Liver (tissue), 9 donors: ENCODE measurements around the gene EAF1. TPM values are rescaled to one million over a fixed set of nuclear protein-coding genes. Genes with fewer than 3 reads are reported as not detected.
A peak's percentile ranks its signal among the peaks of the same experiment; 100 is the strongest.

Experiments used
- DNase-seq: peaks from one replicate; pipeline ENCODE4 v3.0.0-alpha.2; 2017; ENCODE audit warnings: low spot score
- H3K27ac ChIP-seq, 2 donors: one replicate each; pipeline ENCODE4 v1.7.0; 2013; ENCODE audit warnings: inconsistent platforms in 2 of 2, low read length in 2 of 2, control low read depth in 1 of 2, low read depth in 1 of 2, mild to moderate bottlenecking in 1 of 2
- H3K27me3 ChIP-seq, 4 donors: one replicate each; pipeline versions ENCODE4 v1.6.1 to v1.7.0; 2013; ENCODE audit warnings: low read length in 3 of 4, inconsistent platforms in 1 of 4, mild to moderate bottlenecking in 1 of 4, moderate library complexity in 1 of 4; ENCODE audit not compliant: control insufficient read depth in 4 of 4, insufficient read depth in 4 of 4
- H3K36me3 ChIP-seq, 4 donors: one replicate each; pipeline versions ENCODE4 v1.6.1 to v1.7.0; 2013; ENCODE audit warnings: low read length in 3 of 4, mild to moderate bottlenecking in 3 of 4, low read depth in 1 of 4, moderate library complexity in 1 of 4; ENCODE audit not compliant: control insufficient read depth in 4 of 4, insufficient read depth in 3 of 4
- H3K4me1 ChIP-seq, 4 donors: one replicate each; pipeline versions ENCODE4 v1.6.1 to v1.7.0; 2013; ENCODE audit warnings: low read length in 3 of 4, mild to moderate bottlenecking in 3 of 4, moderate library complexity in 1 of 4; ENCODE audit not compliant: control insufficient read depth in 4 of 4, insufficient read depth in 4 of 4
- H3K4me3 ChIP-seq, 3 donors: one replicate each; pipeline versions ENCODE4 v1.6.1 to v1.7.0; 2013; ENCODE audit warnings: low read length in 3 of 3, control low read depth in 1 of 3, low read depth in 1 of 3, mild to moderate bottlenecking in 1 of 3
- H3K9ac ChIP-seq, 2 donors: one replicate each; pipeline ENCODE4 v1.7.0; 2013; ENCODE audit warnings: low read length in 2 of 2, mild to moderate bottlenecking in 2 of 2, moderate library complexity in 2 of 2, control low read depth in 1 of 2, low read depth in 1 of 2
- H3K9me3 ChIP-seq, 4 donors: one replicate each; pipeline versions ENCODE4 v1.6.1 to v1.7.0; 2013; ENCODE audit warnings: low read length in 3 of 4; ENCODE audit not compliant: control insufficient read depth in 4 of 4
- CTCF ChIP-seq: fragments of 150-350 bp; IDR thresholded peaks from 2 replicates; pipeline ENCODE4 v1.5.1; 2017; ENCODE audit warnings: improper control_type of control experiment, low read depth, low read length; ENCODE audit not compliant: missing input control
- EGR1 ChIP-seq, 2 donors: IDR thresholded peaks; 2 replicates each; pipeline ENCODE4 v1.6.1; 2016 to 2018; ENCODE audit warnings: antibody characterized with exemption in 2 of 2, low read depth in 2 of 2
- GABPA ChIP-seq, 2 donors: IDR thresholded peaks in 1 of 2; conservative IDR thresholded peaks in 1 of 2; 2 replicates each; pipeline ENCODE4 v1.6.1; 2016; ENCODE audit warnings: antibody characterized with exemption in 2 of 2, mild to moderate bottlenecking in 1 of 2, moderate library complexity in 1 of 2
- HNF4G ChIP-seq: IDR thresholded peaks from 2 replicates; pipeline ENCODE4 v1.6.1; 2016; ENCODE audit warnings: antibody characterized with exemption
- JUND ChIP-seq, 2 donors: IDR thresholded peaks; 2 replicates each; pipeline ENCODE4 v1.6.1; 2016; ENCODE audit warnings: antibody characterized with exemption in 2 of 2
- MAX ChIP-seq: IDR thresholded peaks from 2 replicates; pipeline ENCODE4 v1.6.1; 2016; ENCODE audit warnings: antibody characterized with exemption
- RAD21 ChIP-seq, 2 donors: IDR thresholded peaks; 2 replicates each; pipeline ENCODE4 v1.6.1; 2016; ENCODE audit warnings: antibody characterized with exemption in 2 of 2, mild to moderate bottlenecking in 2 of 2
- REST ChIP-seq: IDR thresholded peaks from 2 replicates; pipeline ENCODE4 v1.6.1; 2016; ENCODE audit warnings: antibody characterized with exemption, mild to moderate bottlenecking
- RXRA ChIP-seq, 2 donors: IDR thresholded peaks; 2 replicates each; pipeline ENCODE4 v1.6.1; 2017 to 2018; ENCODE audit warnings: antibody characterized with exemption in 2 of 2, mild to moderate bottlenecking in 1 of 2
- SP1 ChIP-seq: IDR thresholded peaks from 2 replicates; pipeline ENCODE4 v1.6.1; 2018; ENCODE audit warnings: antibody characterized with exemption, mild to moderate bottlenecking
- TAF1 ChIP-seq: conservative IDR thresholded peaks from 2 replicates; pipeline ENCODE4 v1.6.1; 2016; ENCODE audit warnings: antibody characterized with exemption, mild to moderate bottlenecking
- YY1 ChIP-seq: IDR thresholded peaks from 2 replicates; pipeline ENCODE4 v1.6.1; 2016; ENCODE audit warnings: antibody characterized with exemption, mild to moderate bottlenecking
- ZBTB33 ChIP-seq: IDR thresholded peaks from 2 replicates; pipeline ENCODE4 v1.6.1; 2016; ENCODE audit warnings: antibody characterized with exemption
- WGBS: extraction: QIAGEN DNeasy Blood & Tissue Kit; methylation state at CpG from one replicate; pipeline ENCODE4 v1.1.7; 2013; 5-methylcytosine and 5-hydroxymethylcytosine counted together
- polyA plus RNA-seq, 2 donors: library from polyadenylated mRNA; stranded (reverse) in 1 of 2; unstranded in 1 of 2; fragments of 200-250 nt in 1 of 2; fragments of >200 nt in 1 of 2; fragmentation: Nextera tagmentation in 1 of 2; extraction: Ambion mirVana in 1 of 2; gene quantifications; one replicate each; pipeline versions ENCODE4 v1.2.1 to v1.2.3, GENCODE V29; 2013 to 2015
- total RNA-seq, 2 donors: library from RNA; depleted of rRNA; stranded (reverse); fragments of >200 nt; gene quantifications; one replicate each; pipeline ENCODE4 v1.2.3, GENCODE V29; 2014
- donor health status: healthy.
- donor health status: healthy.
- donor health status: healthy.
- donor health status: healthy.
- donor health status: healthy.

EAF1 gene
- total RNA-seq (10 to 100 TPM; 12.6 to 15.0 TPM), polyA plus RNA-seq (10 to 100 TPM in 1 of 2 donors, 1 to 10 TPM in 1; 4.6 to 10.2 TPM)

GRCh38 chr3:15427182-15427880, at the start of gene EAF1, which contains the start of gene METTL6:
EAF1 (plus strand) TSS chr3:15427598; CDS start chr3:15427780, 182 bp downstream.
METTL6 (minus strand) TSS chr3:15427544; CDS start chr3:15426511, 1,033 bp downstream.
- peaks cover 0 to 50% (median 34%) of the 10 kb centered on the region in 4 donors for H3K4me1 ChIP-seq
- peak; percentile 87 for DNase-seq
- H3K9ac ChIP-seq = peak within 1 kb of the TSS; percentile 82 to 85
- peaks cover 0 to 22% (median 15%) of the 10 kb centered on the region in 4 donors for H3K36me3 ChIP-seq
- TF ChIP-seq CTCF (peak; percentile 7), HNF4G (no peak), MAX (peak; percentile 7), EGR1 (IDR thresholded peaks at IDR 0.05; ENCODE audit: low read depth in 2 of 2) (peak; percentile 69 to 81), REST (no peak), ZBTB33 (no peak), SP1 (no peak), JUND (IDR thresholded peaks at IDR 0.05) (peak in 1 of 2 donors; percentile 8), RAD21 (IDR thresholded peaks at IDR 0.05) (peak; percentile 31 to 50), GABPA (IDR thresholded peaks at IDR 0.05 in 1 of 2, conservative IDR thresholded peaks at IDR 0.05 in 1 of 2) (peak; percentile 97 to 98), RXRA (IDR thresholded peaks at IDR 0.05) (no peak), YY1 (peak; percentile 34), TAF1 (no peak)
- H3K9me3 ChIP-seq = no peaks in the 10 kb centered on the region
- H3K4me3 ChIP-seq = peak within 1 kb of the TSS; percentile 74 to 94 (median 74)
- H3K27ac ChIP-seq = peak within 1 kb of the TSS; percentile 74 to 87
- H3K27me3 ChIP-seq = no peaks in the 10 kb centered on the region
- WGBS = under 1% methylated on average over 52 of the region's 52 CpGs
